Tibial nerve (tissue), 4 donors: ENCODE results near the gene CSNK1D. TPM values are rescaled to one million over a fixed set of nuclear protein-coding genes. Genes with fewer than 3 reads are reported as not detected.
A peak's percentile ranks its signal among the peaks of the same experiment; 100 is the strongest.

ENCODE experiments used
- DNase-seq, 2 donors: peaks; one replicate each; pipeline ENCODE4 v3.0.0-alpha.2; 2019; ENCODE audit warnings: low spot score in 2 of 2
- H3K27ac ChIP-seq, 4 donors: fragments of 200-600 bp; sonication (generic) in 3 of 4; one replicate each; pipeline ENCODE4 v1.5.1; 2017 to 2019; ENCODE audit warnings: mild to moderate bottlenecking in 1 of 4
- H3K27me3 ChIP-seq, 2 donors: fragments of 200-600 bp; sonication (generic) in 1 of 2; one replicate each; pipeline versions ENCODE4 v1.5.1 to v1.6.0; 2017 to 2019
- H3K36me3 ChIP-seq, 3 donors: fragments of 200-600 bp; sonication (generic); one replicate each; pipeline ENCODE4 v1.5.1; 2018 to 2019
- H3K4me1 ChIP-seq, 4 donors: fragments of 200-600 bp; sonication (generic) in 3 of 4; one replicate each; pipeline ENCODE4 v1.5.1; 2017 to 2019
- H3K4me3 ChIP-seq, 4 donors: fragments of 200-600 bp; sonication (generic) in 3 of 4; one replicate each; pipeline ENCODE4 v1.5.1; 2017 to 2019; ENCODE audit warnings: mild to moderate bottlenecking in 1 of 4, moderate library complexity in 1 of 4
- H3K9me3 ChIP-seq, 4 donors: fragments of 200-600 bp; sonication (generic) in 3 of 4; one replicate each; pipeline ENCODE4 v1.5.1; 2017 to 2019
- EP300 ChIP-seq, 2 donors: sonication (generic); formaldehyde crosslinking; IDR thresholded peaks; one replicate each; pipeline ENCODE4 v1.6.1; 2017; ENCODE audit warnings: antibody characterized with exemption in 2 of 2, mild to moderate bottlenecking in 1 of 2
- POLR2A ChIP-seq, 2 donors: fragments of 450-650 bp; IDR thresholded peaks; one replicate each; pipeline ENCODE4 v1.6.1; 2017; ENCODE audit warnings: antibody characterized with exemption in 2 of 2, mild to moderate bottlenecking in 2 of 2, moderate library complexity in 2 of 2
- WGBS, 2 donors: methylation state at CpG; one replicate each; pipeline ENCODE4 v1.1.5; 2018; 5-methylcytosine and 5-hydroxymethylcytosine counted together
- total RNA-seq, 4 donors: library from RNA; depleted of rRNA; stranded (reverse); fragments of >200 nt; gene quantifications; one replicate each; pipeline ENCODE4 v1.1.0, GENCODE V29; 2016
- TF ChIP-seq, protein P1 (sequence below), 5 experiments: fragments of 200-600 bp in 3 of 5; fragments of 450-650 bp in 2 of 5; sonication (generic) in 3 of 5; IDR thresholded peaks; one replicate each; pipeline ENCODE4 v1.5.1; 2016 to 2019; ENCODE audit warnings: antibody characterized with exemption in 5 of 5, mild to moderate bottlenecking in 3 of 5, moderate library complexity in 2 of 5

Gene CSNK1D
- total RNA-seq, 4 donors from 2014 or later = 93.9 to 160 (median 124) TPM

- Histone ChIP-seq H3K36me3 (peaks cover 2 to 95% (median 65%) of the 10 kb centered on the region in 3 donors), H3K27me3 (no peaks in the 10 kb centered on the region), H3K27ac (peak overlapping the region in 2 of 4 donors; percentile 1 to 12), H3K4me1 (peaks cover 3 to 31% (median 19%) of the 10 kb centered on the region in 4 donors), H3K9me3 (no peaks in the 10 kb centered on the region), H3K4me3 (no peak overlapping the region)
- DNase-seq = no peak
- WGBS, 2 donors = 89% methylated on average over 25 of the region's 25 CpGs
- TF ChIP-seq EP300 (IDR thresholded peaks at IDR 0.05) = no peak
- TF ChIP-seq, protein P1, sequence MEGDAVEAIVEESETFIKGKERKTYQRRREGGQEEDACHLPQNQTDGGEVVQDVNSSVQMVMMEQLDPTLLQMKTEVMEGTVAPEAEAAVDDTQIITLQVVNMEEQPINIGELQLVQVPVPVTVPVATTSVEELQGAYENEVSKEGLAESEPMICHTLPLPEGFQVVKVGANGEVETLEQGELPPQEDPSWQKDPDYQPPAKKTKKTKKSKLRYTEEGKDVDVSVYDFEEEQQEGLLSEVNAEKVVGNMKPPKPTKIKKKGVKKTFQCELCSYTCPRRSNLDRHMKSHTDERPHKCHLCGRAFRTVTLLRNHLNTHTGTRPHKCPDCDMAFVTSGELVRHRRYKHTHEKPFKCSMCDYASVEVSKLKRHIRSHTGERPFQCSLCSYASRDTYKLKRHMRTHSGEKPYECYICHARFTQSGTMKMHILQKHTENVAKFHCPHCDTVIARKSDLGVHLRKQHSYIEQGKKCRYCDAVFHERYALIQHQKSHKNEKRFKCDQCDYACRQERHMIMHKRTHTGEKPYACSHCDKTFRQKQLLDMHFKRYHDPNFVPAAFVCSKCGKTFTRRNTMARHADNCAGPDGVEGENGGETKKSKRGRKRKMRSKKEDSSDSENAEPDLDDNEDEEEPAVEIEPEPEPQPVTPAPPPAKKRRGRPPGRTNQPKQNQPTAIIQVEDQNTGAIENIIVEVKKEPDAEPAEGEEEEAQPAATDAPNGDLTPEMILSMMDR (IDR thresholded peaks at IDR 0.05) = no peak
- TF ChIP-seq POLR2A (IDR thresholded peaks at IDR 0.05) = no peak
Observed at GRCh38 chr17:82250868-82251500, 22.5 kb downstream of the CSNK1D start.

DNA sequence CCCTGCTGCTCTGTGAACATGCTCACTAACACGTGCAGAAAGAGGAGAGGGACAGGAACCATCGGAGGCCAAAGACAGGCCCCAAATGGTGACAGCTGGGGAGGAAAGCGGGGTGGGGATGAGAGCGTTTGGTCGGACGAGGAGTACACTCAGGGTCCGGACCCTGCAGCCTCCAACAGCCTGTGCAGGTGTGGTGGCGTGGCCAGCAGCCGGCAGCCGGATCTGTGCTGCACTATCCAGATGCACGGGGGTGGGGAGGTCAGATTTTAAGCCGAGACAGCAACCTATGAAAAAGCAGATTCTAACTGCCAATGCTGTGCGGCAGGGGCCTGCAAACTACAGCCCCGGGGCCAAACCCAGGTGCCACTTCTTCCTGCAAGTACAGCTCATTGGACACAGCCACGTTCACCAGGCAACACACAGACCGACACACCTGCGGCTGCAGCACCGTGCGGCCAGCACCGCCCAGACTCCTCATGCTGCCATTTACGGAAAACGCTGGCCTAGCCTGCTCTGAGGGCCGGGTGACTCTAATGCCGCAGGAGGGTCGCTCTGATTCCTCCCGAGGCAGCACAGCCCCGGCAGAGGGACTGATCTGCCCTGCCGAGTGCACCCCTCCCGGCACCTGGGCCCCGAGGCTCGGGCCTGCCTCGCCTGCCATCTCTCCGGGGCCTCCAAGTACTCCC lies 23.5 kb downstream of the CSNK1D start:
- no peak for DNase-seq
- H3K36me3 ChIP-seq = peaks cover 4 to 95% (median 74%) of the 10 kb centered on the region in 3 donors
- no peak overlapping the region for H3K27ac ChIP-seq
- no peaks in the 10 kb centered on the region for H3K9me3 ChIP-seq
- H3K4me3 ChIP-seq = no peak overlapping the region
- no peak for TF ChIP-seq POLR2A (IDR thresholded peaks at IDR 0.05)
- TF ChIP-seq EP300 (IDR thresholded peaks at IDR 0.05) = no peak
- TF ChIP-seq, protein P1 (IDR thresholded peaks at IDR 0.05) = no peak
- peaks cover 3 to 39% (median 23%) of the 10 kb centered on the region in 4 donors for H3K4me1 ChIP-seq
- no peaks in the 10 kb centered on the region for H3K27me3 ChIP-seq
- WGBS, 2 donors = 84 to 85% methylated on average over 32 of the region's 33 CpGs

- no peak overlapping the region for H3K4me3 ChIP-seq
- H3K36me3 ChIP-seq = peaks cover 4 to 95% (median 81%) of the 10 kb centered on the region in 3 donors
- no peak for TF ChIP-seq EP300 (IDR thresholded peaks at IDR 0.05)
- no peak for TF ChIP-seq POLR2A (IDR thresholded peaks at IDR 0.05)
- TF ChIP-seq, protein P1 (IDR thresholded peaks at IDR 0.05) = no peak
- H3K9me3 ChIP-seq = no peaks in the 10 kb centered on the region
- no peak for DNase-seq
- WGBS, 2 donors = 89 to 92% methylated on average over 53 of the region's 54 CpGs
- H3K27ac ChIP-seq = no peak overlapping the region
- no peaks in the 10 kb centered on the region for H3K27me3 ChIP-seq
- peaks cover 3 to 47% (median 23%) of the 10 kb centered on the region in 4 donors for H3K4me1 ChIP-seq
Observed at GRCh38 chr17:82248815-82249674, 24.5 kb downstream of the CSNK1D start.

GRCh38 chr17:82247856-82248671 lies 25.4 kb downstream of the CSNK1D start:
- no peaks in the 10 kb centered on the region for H3K27me3 ChIP-seq
- no peaks in the 10 kb centered on the region for H3K9me3 ChIP-seq
- no peak for DNase-seq
- peaks cover 4 to 95% (median 79%) of the 10 kb centered on the region in 3 donors for H3K36me3 ChIP-seq
- peak overlapping the region in 3 of 4 donors; percentile 47 to 91 (median 78) for H3K27ac ChIP-seq
- TF ChIP-seq POLR2A (IDR thresholded peaks at IDR 0.05) (no peak), EP300 (IDR thresholded peaks at IDR 0.05) (no peak)
- TF ChIP-seq, protein P1 (IDR thresholded peaks at IDR 0.05) = no peak
- no peak overlapping the region for H3K4me3 ChIP-seq
- whole genome bisulfite sequencing, 2 donors = 84 to 85% methylated on average over 28 of the region's 28 CpGs
- H3K4me1 ChIP-seq = peaks cover 3 to 57% (median 29%) of the 10 kb centered on the region in 4 donors
